Measurements from ENCODE around the gene UBE3B.

DNA sequence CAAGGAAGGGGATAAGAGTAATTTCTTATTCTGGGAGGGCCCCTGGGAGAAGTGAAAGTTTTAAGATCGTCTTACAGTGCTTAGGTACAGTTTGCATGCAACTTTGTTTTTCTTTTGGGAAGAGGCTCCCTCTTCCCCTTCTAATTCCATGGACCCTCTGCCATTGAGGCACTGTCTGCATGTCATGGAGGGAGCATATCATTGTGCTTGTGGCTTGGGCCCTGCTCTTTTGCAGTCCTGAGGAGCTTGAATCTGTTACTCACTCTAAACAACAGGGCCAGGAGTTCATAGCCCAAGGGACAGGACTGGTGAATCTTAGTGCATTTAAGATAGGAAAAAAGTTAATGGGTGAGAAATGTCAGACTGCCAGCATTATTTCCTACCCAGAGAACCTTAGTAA, 2.3 kb downstream of the UBE3B start:
- TF ChIP-seq, protein P1, sequence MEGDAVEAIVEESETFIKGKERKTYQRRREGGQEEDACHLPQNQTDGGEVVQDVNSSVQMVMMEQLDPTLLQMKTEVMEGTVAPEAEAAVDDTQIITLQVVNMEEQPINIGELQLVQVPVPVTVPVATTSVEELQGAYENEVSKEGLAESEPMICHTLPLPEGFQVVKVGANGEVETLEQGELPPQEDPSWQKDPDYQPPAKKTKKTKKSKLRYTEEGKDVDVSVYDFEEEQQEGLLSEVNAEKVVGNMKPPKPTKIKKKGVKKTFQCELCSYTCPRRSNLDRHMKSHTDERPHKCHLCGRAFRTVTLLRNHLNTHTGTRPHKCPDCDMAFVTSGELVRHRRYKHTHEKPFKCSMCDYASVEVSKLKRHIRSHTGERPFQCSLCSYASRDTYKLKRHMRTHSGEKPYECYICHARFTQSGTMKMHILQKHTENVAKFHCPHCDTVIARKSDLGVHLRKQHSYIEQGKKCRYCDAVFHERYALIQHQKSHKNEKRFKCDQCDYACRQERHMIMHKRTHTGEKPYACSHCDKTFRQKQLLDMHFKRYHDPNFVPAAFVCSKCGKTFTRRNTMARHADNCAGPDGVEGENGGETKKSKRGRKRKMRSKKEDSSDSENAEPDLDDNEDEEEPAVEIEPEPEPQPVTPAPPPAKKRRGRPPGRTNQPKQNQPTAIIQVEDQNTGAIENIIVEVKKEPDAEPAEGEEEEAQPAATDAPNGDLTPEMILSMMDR (IDR thresholded peaks at IDR 0.05): no peak
- TF ChIP-seq POLR2AphosphoS5 (IDR thresholded peaks at IDR 0.05): no peak
